ENCODE data around the gene SLC46A1.

DNA sequence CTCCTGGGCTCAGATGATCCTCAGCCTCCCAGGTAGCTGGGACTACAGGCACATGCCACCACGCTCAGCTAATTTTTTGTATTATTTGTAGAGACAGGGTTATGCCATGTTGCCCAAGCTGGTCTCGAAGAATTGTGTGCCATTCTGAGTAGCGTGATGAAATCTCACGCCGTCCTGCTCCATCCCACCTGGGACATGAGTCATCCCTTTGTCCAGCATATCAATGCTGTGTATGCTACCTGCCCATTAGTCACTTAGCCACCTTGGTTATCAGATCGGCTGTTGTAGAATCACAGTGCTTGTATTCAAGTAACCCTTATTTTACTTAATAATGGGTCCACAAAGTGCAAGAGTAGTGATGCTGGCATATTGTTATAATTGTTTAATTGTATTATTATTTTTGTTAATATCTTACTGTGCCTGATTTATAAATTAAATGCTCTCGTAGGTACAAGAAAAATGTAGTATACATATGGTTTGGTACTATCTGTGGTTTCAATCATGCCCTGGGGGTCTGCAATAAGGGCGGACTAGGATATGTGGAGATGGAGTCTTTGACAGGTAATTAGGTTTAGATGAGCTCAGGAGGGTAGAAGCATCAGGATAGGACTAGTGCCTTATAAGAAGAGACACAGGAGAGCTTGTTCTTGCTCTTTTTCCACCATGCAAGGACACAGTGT, 40.8 kb upstream of the SLC46A1 start:
- no peak for TF ChIP-seq POLR2A (IDR thresholded peaks at IDR 0.05; ENCODE audit: low read depth, low read length)
- no peak for TF ChIP-seq ZNF274 (IDR thresholded peaks at IDR 0.05; ENCODE audit: insufficient read depth, insufficient read length)
- TF ChIP-seq MYC (IDR thresholded peaks at IDR 0.05; ENCODE audit: insufficient read depth, insufficient read length, insufficient replicate concordance, low read length, severe bottlenecking), result no peak
- no peak for TF ChIP-seq NFYB (IDR thresholded peaks at IDR 0.05; ENCODE audit: insufficient read depth, low read depth, low read length)
- TF ChIP-seq, protein P1, sequence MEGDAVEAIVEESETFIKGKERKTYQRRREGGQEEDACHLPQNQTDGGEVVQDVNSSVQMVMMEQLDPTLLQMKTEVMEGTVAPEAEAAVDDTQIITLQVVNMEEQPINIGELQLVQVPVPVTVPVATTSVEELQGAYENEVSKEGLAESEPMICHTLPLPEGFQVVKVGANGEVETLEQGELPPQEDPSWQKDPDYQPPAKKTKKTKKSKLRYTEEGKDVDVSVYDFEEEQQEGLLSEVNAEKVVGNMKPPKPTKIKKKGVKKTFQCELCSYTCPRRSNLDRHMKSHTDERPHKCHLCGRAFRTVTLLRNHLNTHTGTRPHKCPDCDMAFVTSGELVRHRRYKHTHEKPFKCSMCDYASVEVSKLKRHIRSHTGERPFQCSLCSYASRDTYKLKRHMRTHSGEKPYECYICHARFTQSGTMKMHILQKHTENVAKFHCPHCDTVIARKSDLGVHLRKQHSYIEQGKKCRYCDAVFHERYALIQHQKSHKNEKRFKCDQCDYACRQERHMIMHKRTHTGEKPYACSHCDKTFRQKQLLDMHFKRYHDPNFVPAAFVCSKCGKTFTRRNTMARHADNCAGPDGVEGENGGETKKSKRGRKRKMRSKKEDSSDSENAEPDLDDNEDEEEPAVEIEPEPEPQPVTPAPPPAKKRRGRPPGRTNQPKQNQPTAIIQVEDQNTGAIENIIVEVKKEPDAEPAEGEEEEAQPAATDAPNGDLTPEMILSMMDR (IDR thresholded peaks at IDR 0.05 in 2 of 3, conservative IDR thresholded peaks at IDR 0.05 in 1 of 3; ENCODE audit: control insufficient read depth in 2 of 3, extremely low read depth in 1 of 3, insufficient read depth in 1 of 3, low read depth in 3 of 3, low read length in 3 of 3), result no peak
- no peak for TF ChIP-seq STAT1 (conservative IDR thresholded peaks at IDR 0.05)
- TF ChIP-seq EZH2 (IDR thresholded peaks at IDR 0.05; ENCODE audit: borderline replicate concordance, control insufficient read depth, low read depth, low read length), result no peak
- no peak for TF ChIP-seq NR2C2 (IDR thresholded peaks at IDR 0.05; ENCODE audit: borderline replicate concordance, control insufficient read depth, insufficient read length, low read depth)
- TF ChIP-seq ZBTB40 (IDR thresholded peaks at IDR 0.05; ENCODE audit: borderline replicate concordance), result no peak
- no peak for TF ChIP-seq CHD2 (IDR thresholded peaks at IDR 0.05; ENCODE audit: borderline replicate concordance, low read depth, low read length)
